Glomerular endothelial cell (primary cell): ENCODE data around the gene PSG6. TPM values are rescaled to one million over a fixed set of nuclear protein-coding genes. Genes with fewer than 3 reads are reported as not detected.
"Not testable (repeated sequence)": the region's sequence is repeated elsewhere in the genome, so short reads cannot be mapped to it uniquely, and the experiment has no call there.

ENCODE experiments used
- DNase-seq: peaks from one replicate; pipeline ENCODE4 v3.0.0-alpha.2; 2011; ENCODE audit warnings: low read depth, low spot score; ENCODE audit errors: extremely low read depth
- total RNA-seq: library from RNA; depleted of rRNA; stranded (reverse); fragments of >200 nt; gene quantifications from 2 replicates; pipeline ENCODE4 v1.2.3, GENCODE V29; 2015

Gene PSG6
- total RNA-seq, 1 donor from 2014 or later, result not detected

DNA sequence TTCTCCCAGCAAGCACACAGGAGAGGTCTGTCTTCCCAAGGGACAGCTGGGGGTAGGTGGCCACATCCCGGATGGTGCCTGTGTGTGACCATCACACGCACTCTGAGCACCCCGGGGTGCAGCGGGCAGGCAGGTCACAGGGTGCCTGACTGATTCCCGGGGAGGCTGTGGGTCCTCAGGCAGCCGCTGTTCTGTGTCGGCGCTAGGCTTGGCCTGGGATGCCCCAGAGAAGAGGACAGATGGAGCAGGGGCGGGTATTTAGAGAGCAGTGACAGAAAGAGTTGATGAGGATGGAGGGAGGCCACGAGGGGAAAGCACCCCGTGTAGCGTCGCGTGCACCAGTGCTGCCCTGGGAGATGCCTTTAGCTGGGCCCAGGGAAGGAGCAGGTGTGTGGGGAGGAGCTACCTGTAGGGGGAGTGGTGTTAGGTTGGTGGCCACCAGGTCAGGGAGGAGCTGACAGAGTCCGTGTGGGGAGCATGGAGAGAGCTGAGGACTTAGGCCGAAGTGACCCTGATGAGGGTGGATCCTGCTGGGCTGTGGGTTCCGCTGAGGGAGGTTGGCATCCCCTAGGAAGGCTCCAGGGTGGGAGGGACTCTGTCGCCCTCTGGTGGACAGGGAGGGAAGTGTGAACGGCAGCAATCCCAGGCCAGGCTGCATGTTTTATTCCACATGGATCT, 60.7 kb downstream of the PSG6 start:
- DNase-seq, result not testable (repeated sequence)

DNA sequence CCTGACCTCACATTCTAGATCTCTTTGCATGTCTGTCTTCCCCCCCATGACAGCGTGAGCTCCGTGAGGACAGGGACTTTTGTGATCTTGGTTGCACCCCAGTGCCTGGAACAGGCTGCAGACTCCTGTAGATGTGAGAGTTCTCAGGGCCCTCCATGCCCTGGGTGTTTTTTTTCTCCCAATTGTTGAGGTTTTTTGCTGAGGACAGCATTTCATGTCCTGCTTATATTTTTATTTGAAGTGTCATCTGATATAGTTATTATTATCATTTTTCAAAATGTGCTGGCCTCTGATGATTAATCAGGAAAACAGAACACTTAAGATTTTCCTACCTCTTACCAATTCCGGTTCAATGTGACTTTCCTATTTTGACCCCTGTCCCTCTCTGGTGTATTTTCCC, 62.9 kb downstream of the PSG6 start:
- not testable (repeated sequence) for DNase-seq

DNA sequence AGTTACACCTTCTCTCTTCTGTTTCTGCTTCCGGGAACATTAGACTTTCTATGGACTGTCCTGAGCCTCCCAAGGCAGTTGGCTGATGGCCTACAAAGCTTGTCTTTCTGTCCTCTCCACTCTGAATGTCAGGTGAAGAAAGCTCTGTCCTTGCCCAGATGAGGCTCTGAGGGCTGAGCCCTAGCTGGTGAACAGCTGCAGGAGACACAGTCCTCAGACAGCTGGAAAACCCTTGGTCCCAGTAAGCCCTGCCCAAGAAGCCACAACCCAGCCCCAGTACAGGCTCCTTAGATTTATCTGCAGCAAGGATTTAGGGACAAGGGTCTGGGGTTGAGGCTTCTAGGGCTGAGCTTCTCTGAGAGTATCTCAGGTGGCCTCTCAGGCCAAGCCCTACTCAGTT, 64.5 kb downstream of the PSG6 start:
- not testable (repeated sequence) for DNase-seq

- not testable (repeated sequence) for DNase-seq
Observed at GRCh38 chr19:42852821-42853220, 64.9 kb downstream of the PSG6 start.

Other genes starting within 250 kb of the PSG6 start
- 0.29 TPM in 1 of 2 replicates, not detected in the other for gene PSG3, start 177.4 kb downstream of the PSG6 start, total RNA-seq
- gene PSG8, start 152.2 kb downstream of the PSG6 start, total RNA-seq, result not detected in 2 replicates
- gene PSG1, start 38.2 kb downstream of the PSG6 start, total RNA-seq, result 1.6 and 2.0 TPM in 2 replicates
- gene PSG7, start 19.3 kb upstream of the PSG6 start, total RNA-seq, result not detected in 2 replicates
- gene PSG11, start 108.6 kb upstream of the PSG6 start, total RNA-seq, result not detected in 2 replicates
- not detected in 2 replicates for gene PSG2, start 164.8 kb upstream of the PSG6 start, total RNA-seq